HepG2 (cell line): Measurements from ENCODE around the gene MRPL20. TPM values are rescaled to one million over a fixed set of nuclear protein-coding genes. Genes with fewer than 3 reads are reported as not detected.

Source experiments
- AHR ChIP-seq: IDR thresholded peaks from 2 replicates; pipeline ENCODE4 v1.6.1; 2018; ENCODE audit warnings: missing genetic modification reagents, missing compliant biosample characterization
- AKAP8 ChIP-seq: sonication (generic); formaldehyde crosslinking; IDR thresholded peaks from 2 replicates; pipeline ENCODE4 v1.5.1; 2020; ENCODE audit warnings: mild to moderate bottlenecking, missing genetic modification reagents
- ELF4 ChIP-seq: sonication (generic); formaldehyde crosslinking; IDR thresholded peaks from 2 replicates; pipeline ENCODE4 v1.5.0; 2020; ENCODE audit warnings: missing genetic modification reagents, mild to moderate bottlenecking, moderate library complexity, borderline replicate concordance
- KMT2B ChIP-seq: IDR thresholded peaks from 2 replicates; pipeline ENCODE4 v1.6.1; 2016; ENCODE audit warnings: missing genetic modification reagents, missing compliant biosample characterization
- MXD3 ChIP-seq: IDR thresholded peaks from 2 replicates; pipeline ENCODE4 v1.6.1; 2016; ENCODE audit warnings: mild to moderate bottlenecking, missing biosample characterization, missing genetic modification reagents
- NFIB ChIP-seq: sonication (generic); formaldehyde crosslinking; IDR thresholded peaks from 2 replicates; pipeline ENCODE4 v1.9.0; 2021; ENCODE audit warnings: missing genetic modification reagents, mild to moderate bottlenecking, borderline replicate concordance
- PCBP2 ChIP-seq: fragments of 200-400 bp; formaldehyde crosslinking; optimal IDR thresholded peaks from 2 replicates; pipeline ENCODE3; 2018; ENCODE audit warnings: low read length, low read depth; ENCODE audit not compliant: poor library complexity, severe bottlenecking
- PLSCR1 ChIP-seq: sonication (generic); formaldehyde crosslinking; IDR thresholded peaks from 2 replicates; pipeline ENCODE4 v1.5.0; 2020; ENCODE audit warnings: missing genetic modification reagents, mild to moderate bottlenecking, borderline replicate concordance
- SUZ12 ChIP-seq: fragments of 150-350 bp; IDR thresholded peaks from 2 replicates; pipeline ENCODE4 v1.6.1; 2014; ENCODE audit warnings: low read depth, low read length
- ZBTB42 ChIP-seq: sonication (generic); formaldehyde crosslinking; IDR thresholded peaks from 2 replicates; pipeline ENCODE4 v1.5.0; 2020; ENCODE audit warnings: mild to moderate bottlenecking, missing genetic modification reagents
- ZNF101 ChIP-seq: sonication (generic); formaldehyde crosslinking; IDR thresholded peaks from 2 replicates; pipeline ENCODE4 v1.4.0; 2020; ENCODE audit warnings: mild to moderate bottlenecking, low read depth, missing genetic modification reagents, borderline replicate concordance
- ZNF253 ChIP-seq: sonication (generic); formaldehyde crosslinking; IDR thresholded peaks from 2 replicates; pipeline ENCODE4 v1.8.0; 2022; ENCODE audit warnings: mild to moderate bottlenecking, missing genetic modification reagents, borderline replicate concordance
- ZNF280D ChIP-seq: sonication (generic); formaldehyde crosslinking; IDR thresholded peaks from 2 replicates; pipeline ENCODE4 v1.5.1; 2020; ENCODE audit warnings: mild to moderate bottlenecking, missing genetic modification reagents
- ZNF331 ChIP-seq: sonication (generic); formaldehyde crosslinking; IDR thresholded peaks from 2 replicates; pipeline ENCODE4 v1.4.0; 2020; ENCODE audit warnings: missing genetic modification reagents
- ZNF530 ChIP-seq: sonication (generic); formaldehyde crosslinking; IDR thresholded peaks from 2 replicates; pipeline ENCODE4 v1.5.0; 2020; ENCODE audit warnings: low read depth, mild to moderate bottlenecking, missing genetic modification reagents
- ZNF770 ChIP-seq: sonication (generic); formaldehyde crosslinking; IDR thresholded peaks from 2 replicates; pipeline ENCODE4 v1.5.0; 2020; ENCODE audit warnings: mild to moderate bottlenecking, missing genetic modification reagents
- polyA plus RNA-seq, 8 experiments: library from polyadenylated mRNA; depleted of rRNA in 3 of 8; stranded (reverse) in 7 of 8; unstranded in 1 of 8; fragments of >200 nt; fragmentation: Illumina TruSeq in 4 of 8; extraction: Trizol in 4 of 8; gene quantifications; 2 replicates each; pipeline versions ENCODE4 v1.2.1 to v1.2.3, GENCODE V29; 2011 to 2016; ENCODE audit warnings: low read depth in 4 of 8, missing spikeins in 1 of 8, mixed read lengths in 1 of 8; ENCODE audit not compliant: insufficient read depth in 1 of 8
- total RNA-seq, 5 experiments: library from RNA; depleted of rRNA; stranded (reverse); fragments of >200 nt; fragmentation: Illumina TruSeq; extraction: Trizol; gene quantifications; 2 replicates each; pipeline ENCODE4 v1.2.3, GENCODE V29; 2016; ENCODE audit warnings: low read depth in 1 of 5
- TF ChIP-seq, protein P1 (sequence below): sonication (generic); formaldehyde crosslinking; IDR thresholded peaks from 2 replicates; pipeline ENCODE4 v1.4.0; 2020; ENCODE audit warnings: missing genetic modification reagents
- TF ChIP-seq, protein P2 (sequence below): sonication (generic); formaldehyde crosslinking; IDR thresholded peaks from 2 replicates; pipeline ENCODE4 v1.4.0; 2020; ENCODE audit warnings: missing genetic modification reagents

MRPL20 gene
- total and polyA plus RNA-seq, 2 of the 13 experiments (the other 11 are each of a cell fraction or from before 2014, with no cell fraction given): 59.2 to 127 TPM

DNA sequence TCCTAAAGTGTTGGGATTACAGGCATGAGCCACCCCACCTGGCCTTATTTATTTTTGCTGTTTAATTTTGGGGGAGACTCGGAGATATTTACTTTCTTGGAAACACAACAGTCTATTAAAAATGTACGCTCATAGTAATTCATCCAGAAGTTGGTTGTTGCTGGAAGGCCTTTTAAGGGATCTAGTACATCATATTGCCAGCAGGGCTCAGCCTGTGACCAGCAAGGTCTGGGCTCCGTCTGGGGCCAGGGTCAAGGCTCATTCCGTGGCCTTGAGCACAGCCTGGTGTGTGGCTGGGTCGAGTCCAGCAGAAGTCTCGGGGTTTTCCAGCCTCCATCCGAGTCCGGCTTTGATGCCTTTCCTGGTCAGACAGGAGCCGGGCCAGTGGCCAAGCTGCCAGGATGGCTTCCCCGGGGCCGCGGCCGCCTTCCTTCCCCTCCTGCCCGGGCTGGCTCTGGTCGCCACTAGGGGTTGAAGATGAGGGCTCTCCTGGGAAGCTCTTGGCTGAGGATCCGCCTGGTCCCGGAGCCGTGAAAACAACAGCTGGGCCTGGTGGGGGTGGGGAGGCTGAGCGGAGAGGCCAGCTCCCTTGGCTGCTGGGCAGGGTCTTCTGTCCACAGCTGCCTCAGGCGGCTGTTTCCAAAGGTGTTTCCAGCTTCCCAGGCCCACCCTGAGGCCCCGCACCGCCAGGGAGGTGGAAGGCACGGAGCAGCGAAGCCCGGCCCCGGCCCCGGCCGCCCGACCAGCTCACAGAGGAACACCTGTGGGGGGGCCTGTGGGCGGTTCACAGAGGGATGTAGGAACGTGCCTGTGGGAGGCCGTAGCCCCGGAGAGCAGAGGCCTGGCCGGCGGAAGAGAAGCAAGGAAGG is 23.3 kb upstream of the MRPL20 start (continued):
- TF ChIP-seq, protein P1, sequence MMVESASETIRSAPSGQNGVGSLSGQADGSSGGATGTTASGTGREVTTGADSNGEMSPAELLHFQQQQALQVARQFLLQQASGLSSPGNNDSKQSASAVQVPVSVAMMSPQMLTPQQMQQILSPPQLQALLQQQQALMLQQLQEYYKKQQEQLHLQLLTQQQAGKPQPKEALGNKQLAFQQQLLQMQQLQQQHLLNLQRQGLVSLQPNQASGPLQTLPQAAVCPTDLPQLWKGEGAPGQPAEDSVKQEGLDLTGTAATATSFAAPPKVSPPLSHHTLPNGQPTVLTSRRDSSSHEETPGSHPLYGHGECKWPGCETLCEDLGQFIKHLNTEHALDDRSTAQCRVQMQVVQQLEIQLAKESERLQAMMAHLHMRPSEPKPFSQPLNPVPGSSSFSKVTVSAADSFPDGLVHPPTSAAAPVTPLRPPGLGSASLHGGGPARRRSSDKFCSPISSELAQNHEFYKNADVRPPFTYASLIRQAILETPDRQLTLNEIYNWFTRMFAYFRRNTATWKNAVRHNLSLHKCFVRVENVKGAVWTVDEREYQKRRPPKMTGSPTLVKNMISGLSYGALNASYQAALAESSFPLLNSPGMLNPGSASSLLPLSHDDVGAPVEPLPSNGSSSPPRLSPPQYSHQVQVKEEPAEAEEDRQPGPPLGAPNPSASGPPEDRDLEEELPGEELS (CRISPR knock-in tag): peak; percentile 11; the same call in 1 of the 2 replicates
- TF ChIP-seq PCBP2 (no peak), MXD3 (no peak; the same call in 1 of the 2 replicates), ELF4 (CRISPR knock-in tag) (no peak), ZNF101 (CRISPR knock-in tag) (no peak), ZNF530 (no peak), AKAP8 (peak; percentile 98), ZNF280D (0 out of 2 replicates have a peak, but pooled peaks have one; percentile 16), NFIB (CRISPR knock-in tag) (no peak), AHR (CRISPR knock-in tag) (no peak), ZNF331 (CRISPR knock-in tag) (no peak; the same call in 1 of the 2 replicates), ZNF770 (peak; percentile 93), KMT2B (peak; percentile 11; the same call in 1 of the 2 replicates), PLSCR1 (CRISPR knock-in tag) (no peak), ZBTB42 (CRISPR knock-in tag) (no peak), SUZ12 (no peak), ZNF253 (peak; percentile 63; the same call in 1 of the 2 replicates)
- TF ChIP-seq, protein P2, sequence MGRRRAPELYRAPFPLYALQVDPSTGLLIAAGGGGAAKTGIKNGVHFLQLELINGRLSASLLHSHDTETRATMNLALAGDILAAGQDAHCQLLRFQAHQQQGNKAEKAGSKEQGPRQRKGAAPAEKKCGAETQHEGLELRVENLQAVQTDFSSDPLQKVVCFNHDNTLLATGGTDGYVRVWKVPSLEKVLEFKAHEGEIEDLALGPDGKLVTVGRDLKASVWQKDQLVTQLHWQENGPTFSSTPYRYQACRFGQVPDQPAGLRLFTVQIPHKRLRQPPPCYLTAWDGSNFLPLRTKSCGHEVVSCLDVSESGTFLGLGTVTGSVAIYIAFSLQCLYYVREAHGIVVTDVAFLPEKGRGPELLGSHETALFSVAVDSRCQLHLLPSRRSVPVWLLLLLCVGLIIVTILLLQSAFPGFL (CRISPR knock-in tag): no peak
